ENCODE data around the gene ARID2. TPM values are rescaled to one million over a fixed set of nuclear protein-coding genes. Genes with fewer than 3 reads are reported as not detected.

Gene ARID2
- total RNA-seq, 1 experiment from 2014 or later = 72.2 TPM

- Histone ChIP-seq H3K9me3 (ENCODE audit: low read depth, low read length, poor library complexity, severe bottlenecking) (no peaks in the 10 kb centered on the region), H3K27me3 (replicated peaks; ENCODE audit: insufficient read depth, low read depth, low read length, poor library complexity) (no peaks in the 10 kb centered on the region), H3K4me1 (ENCODE audit: insufficient read depth, low read length, poor library complexity, severe bottlenecking) (peaks cover 4% of the 10 kb centered on the region), H3K4me3 (ENCODE audit: low read depth, low read length, poor library complexity, severe bottlenecking) (no peak overlapping the region), H3K27ac (ENCODE audit: low read depth, low read length, poor library complexity, severe bottlenecking) (no peak overlapping the region), H3K36me3 (ENCODE audit: insufficient read depth, low read length, poor library complexity, severe bottlenecking) (peaks cover 44% of the 10 kb centered on the region)
- no TSS peak for BruUV-seq (replicated peaks)
- DNase-seq (ENCODE audit: low spot score) = no peak
- TF ChIP-seq EZH2 (IDR thresholded peaks at IDR 0.05; ENCODE audit: borderline replicate concordance, low read depth, low read length, poor library complexity, severe bottlenecking) (no peak), CTCF (conservative IDR thresholded peaks at IDR 0.05; ENCODE audit: low read depth, low read length) (no peak)
- CTCF ChIA-PET = no interaction called here
- intact Hi-C loops (cut with micrococcal nuclease; ENCODE audit: unreplicated experiment) = no loop called here
- POLR2A ChIA-PET (ENCODE audit: low non-redundant PET) = no interaction called here
These were observed 215.3 kb downstream of the ARID2 start for GRCh38 chr12:45944771-45945170.

- Histone ChIP-seq H3K36me3 (ENCODE audit: insufficient read depth, low read length, poor library complexity, severe bottlenecking) (peaks cover 40% of the 10 kb centered on the region), H3K9me3 (ENCODE audit: low read depth, low read length, poor library complexity, severe bottlenecking) (no peaks in the 10 kb centered on the region), H3K4me3 (ENCODE audit: low read depth, low read length, poor library complexity, severe bottlenecking) (no peak overlapping the region), H3K27ac (ENCODE audit: low read depth, low read length, poor library complexity, severe bottlenecking) (no peak overlapping the region), H3K27me3 (replicated peaks; ENCODE audit: insufficient read depth, low read depth, low read length, poor library complexity) (no peaks in the 10 kb centered on the region), H3K4me1 (ENCODE audit: insufficient read depth, low read length, poor library complexity, severe bottlenecking) (peaks cover 4% of the 10 kb centered on the region)
- DNase-seq (ENCODE audit: low spot score) = no peak
- intact Hi-C loops (cut with micrococcal nuclease; ENCODE audit: unreplicated experiment) = no loop called here
- BruUV-seq (replicated peaks) = no TSS peak
- ChIA-PET CTCF (no interaction called here), POLR2A (ENCODE audit: low non-redundant PET) (no interaction called here)
- no peak for TF ChIP-seq CTCF (conservative IDR thresholded peaks at IDR 0.05; ENCODE audit: low read depth, low read length)
- TF ChIP-seq EZH2 (IDR thresholded peaks at IDR 0.05; ENCODE audit: borderline replicate concordance, low read depth, low read length, poor library complexity, severe bottlenecking) = no peak
These were observed 216.9 kb downstream of the ARID2 start for GRCh38 chr12:45946435-45946834.

GRCh38 chr12:45948546-45948945 lies 219.0 kb downstream of the ARID2 start:
- intact Hi-C loops (cut with micrococcal nuclease; ENCODE audit: unreplicated experiment) = no loop called here
- Histone ChIP-seq H3K36me3 (ENCODE audit: insufficient read depth, low read length, poor library complexity, severe bottlenecking) (peaks cover 40% of the 10 kb centered on the region), H3K4me1 (ENCODE audit: insufficient read depth, low read length, poor library complexity, severe bottlenecking) (peaks cover 4% of the 10 kb centered on the region), H3K4me3 (ENCODE audit: low read depth, low read length, poor library complexity, severe bottlenecking) (no peak overlapping the region), H3K9me3 (ENCODE audit: low read depth, low read length, poor library complexity, severe bottlenecking) (no peaks in the 10 kb centered on the region), H3K27ac (ENCODE audit: low read depth, low read length, poor library complexity, severe bottlenecking) (no peak overlapping the region), H3K27me3 (replicated peaks; ENCODE audit: insufficient read depth, low read depth, low read length, poor library complexity) (no peaks in the 10 kb centered on the region)
- DNase-seq (ENCODE audit: low spot score) = no peak
- ChIA-PET POLR2A (ENCODE audit: low non-redundant PET) (interaction anchor here (0.8 kb wide), 1 partner anchor 117 kb away, joined by 5 read pairs; no protein-coding TSS in a partner anchor), CTCF (no interaction called here)
- TF ChIP-seq EZH2 (IDR thresholded peaks at IDR 0.05; ENCODE audit: borderline replicate concordance, low read depth, low read length, poor library complexity, severe bottlenecking) (no peak), CTCF (conservative IDR thresholded peaks at IDR 0.05; ENCODE audit: low read depth, low read length) (no peak)
- BruUV-seq (replicated peaks) = no TSS peak
